Measurements from ENCODE around the gene ERVW-1.

GRCh38 chr7:92446869-92447344 lies 30.8 kb downstream of the ERVW-1 start:
- TF ChIP-seq EZH2phosphoT487 (IDR thresholded peaks at IDR 0.05; ENCODE audit: unreplicated experiment) (no peak), CTCF (conservative IDR thresholded peaks at IDR 0.05; ENCODE audit: low read depth in 2 of 2) (peak; percentile 77 to 91; a peak in 2 of 4 replicates), POLR2AphosphoS5 (IDR thresholded peaks at IDR 0.05; ENCODE audit: low read depth) (no peak), EZH2 (IDR thresholded peaks at IDR 0.05; ENCODE audit: low read depth, unreplicated experiment) (no peak), JUNB (IDR thresholded peaks at IDR 0.05; ENCODE audit: unreplicated experiment) (no peak), NANOG (IDR thresholded peaks at IDR 0.05; ENCODE audit: borderline replicate concordance) (no peak), STAT1 (IDR thresholded peaks at IDR 0.05; ENCODE audit: unreplicated experiment) (no peak), CREB1 (CRISPR knock-in tag; IDR thresholded peaks at IDR 0.05; ENCODE audit: low read depth) (no peak), REST (IDR thresholded peaks at IDR 0.05; ENCODE audit: unreplicated experiment) (no peak), ZNF331 (CRISPR knock-in tag; IDR thresholded peaks at IDR 0.05; ENCODE audit: low read depth) (no peak)
